Liver (tissue), 3 donors: ENCODE data around the gene TNFAIP1.

Experiments
- SP1 ChIP-seq: IDR thresholded peaks from 2 replicates; pipeline ENCODE4 v1.6.1; 2018; ENCODE audit warnings: antibody characterized with exemption, mild to moderate bottlenecking
- TF ChIP-seq, protein P1 (sequence below): fragments of 150-350 bp; IDR thresholded peaks from 2 replicates; pipeline ENCODE4 v1.5.1; 2017; ENCODE audit warnings: improper control_type of control experiment, low read depth, low read length; ENCODE audit not compliant: missing input control
- donor health status: healthy.
- donor health status: healthy.

DNA sequence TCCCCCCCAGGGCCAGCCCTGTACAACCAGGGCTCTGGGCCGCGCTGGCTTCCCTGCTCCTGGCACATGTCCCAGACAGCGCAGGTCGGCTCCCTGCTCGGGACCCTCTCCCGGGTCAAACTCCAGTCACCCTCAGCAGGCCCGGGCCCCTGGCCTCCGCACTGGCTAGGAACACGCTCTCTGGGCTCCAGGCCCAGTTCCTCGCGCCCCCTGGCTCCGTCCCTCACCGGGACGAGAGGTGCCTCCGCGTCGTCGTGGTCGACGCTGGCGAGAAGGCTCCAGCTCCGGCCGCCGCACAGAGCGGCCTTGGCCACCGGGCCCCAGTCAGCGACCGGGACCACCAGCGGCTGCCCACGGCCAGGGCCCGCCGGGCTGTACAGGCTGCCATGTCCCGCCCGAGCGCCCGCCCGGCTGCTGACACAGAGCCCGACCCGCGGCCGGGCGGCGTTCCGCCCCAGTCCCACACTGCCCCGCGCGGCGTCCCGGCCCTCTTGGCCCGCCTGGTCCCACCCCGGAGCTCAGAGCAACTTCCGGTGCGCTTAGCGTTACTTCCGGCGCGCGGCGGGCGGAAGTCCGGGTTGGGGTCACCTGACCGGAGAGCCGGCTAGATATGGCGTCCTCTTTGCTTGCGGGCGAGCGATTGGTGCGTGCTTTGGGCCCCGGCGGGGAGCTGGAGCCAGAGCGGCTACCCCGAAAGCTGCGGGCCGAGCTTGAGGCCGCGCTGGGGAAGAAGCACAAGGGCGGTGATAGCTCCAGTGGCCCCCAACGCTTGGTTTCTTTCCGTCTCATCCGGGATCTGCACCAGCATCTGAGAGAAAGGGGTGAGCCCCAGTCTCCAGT, 21.7 kb downstream of the TNFAIP1 start, which contains the start of gene POLDIP2:
- TF ChIP-seq, protein P1, sequence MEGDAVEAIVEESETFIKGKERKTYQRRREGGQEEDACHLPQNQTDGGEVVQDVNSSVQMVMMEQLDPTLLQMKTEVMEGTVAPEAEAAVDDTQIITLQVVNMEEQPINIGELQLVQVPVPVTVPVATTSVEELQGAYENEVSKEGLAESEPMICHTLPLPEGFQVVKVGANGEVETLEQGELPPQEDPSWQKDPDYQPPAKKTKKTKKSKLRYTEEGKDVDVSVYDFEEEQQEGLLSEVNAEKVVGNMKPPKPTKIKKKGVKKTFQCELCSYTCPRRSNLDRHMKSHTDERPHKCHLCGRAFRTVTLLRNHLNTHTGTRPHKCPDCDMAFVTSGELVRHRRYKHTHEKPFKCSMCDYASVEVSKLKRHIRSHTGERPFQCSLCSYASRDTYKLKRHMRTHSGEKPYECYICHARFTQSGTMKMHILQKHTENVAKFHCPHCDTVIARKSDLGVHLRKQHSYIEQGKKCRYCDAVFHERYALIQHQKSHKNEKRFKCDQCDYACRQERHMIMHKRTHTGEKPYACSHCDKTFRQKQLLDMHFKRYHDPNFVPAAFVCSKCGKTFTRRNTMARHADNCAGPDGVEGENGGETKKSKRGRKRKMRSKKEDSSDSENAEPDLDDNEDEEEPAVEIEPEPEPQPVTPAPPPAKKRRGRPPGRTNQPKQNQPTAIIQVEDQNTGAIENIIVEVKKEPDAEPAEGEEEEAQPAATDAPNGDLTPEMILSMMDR = no peak
- no peak for TF ChIP-seq SP1
